Loucy (cell line): ENCODE measurements around the gene STPG1.

Experiments used
- H2AFZ ChIP-seq: fragments of 200-600 bp; sonication (generic); 2 replicates; pipeline ENCODE4 v1.6.0; 2016; ENCODE audit warnings: antibody characterized with exemption, mild to moderate bottlenecking, low read length, moderate library complexity
- H3F3A ChIP-seq: fragments of 200-600 bp; 2 replicates; pipeline ENCODE4 v1.6.0; 2016; ENCODE audit warnings: antibody characterized with exemption, low read depth, mild to moderate bottlenecking
- H3K27me3 ChIP-seq: fragments of 200-600 bp; sonication (generic); 2 replicates; pipeline ENCODE4 v1.6.1; 2014; ENCODE audit warnings: low read length, mild to moderate bottlenecking; ENCODE audit not compliant: insufficient read depth, poor library complexity, severe bottlenecking
- H3K36me3 ChIP-seq: fragments of 200-600 bp; sonication (generic); 2 replicates; pipeline ENCODE4 v1.6.1; 2016; ENCODE audit warnings: low read length; ENCODE audit not compliant: insufficient read depth
- H3K4me1 ChIP-seq: fragments of 200-600 bp; sonication (generic); 2 replicates; pipeline ENCODE4 v1.5.1; 2014; ENCODE audit warnings: low read length, mild to moderate bottlenecking; ENCODE audit not compliant: insufficient read depth, poor library complexity, severe bottlenecking
- H3K4me2 ChIP-seq: fragments of 200-600 bp; sonication (generic); 2 replicates; pipeline ENCODE4 v1.6.0; 2014; ENCODE audit warnings: antibody characterized with exemption, low read length, low read depth, mild to moderate bottlenecking; ENCODE audit not compliant: poor library complexity, severe bottlenecking
- H3K4me3 ChIP-seq: fragments of 200-600 bp; sonication (generic); 2 replicates; pipeline ENCODE4 v1.5.1; 2014; ENCODE audit warnings: low read length, mild to moderate bottlenecking, mixed read lengths; ENCODE audit not compliant: poor library complexity, severe bottlenecking
- H3K79me2 ChIP-seq: fragments of 200-600 bp; sonication (generic); 2 replicates; pipeline ENCODE4 v1.6.1; 2014; ENCODE audit warnings: low read length; ENCODE audit not compliant: insufficient read depth
- H3K9ac ChIP-seq: fragments of 200-600 bp; sonication (generic); 2 replicates; pipeline ENCODE4 v1.6.0; 2014; ENCODE audit warnings: mild to moderate bottlenecking, low read depth, low read length, moderate library complexity; ENCODE audit not compliant: poor library complexity, severe bottlenecking
- H3K9me2 ChIP-seq: fragments of 200-600 bp; sonication (generic); replicated peaks from 2 replicates; pipeline ENCODE4 v1.6.1; 2016; ENCODE audit warnings: low read depth, low read length, mixed read lengths
- H3K9me3 ChIP-seq: fragments of 200-600 bp; sonication (generic); 2 replicates; pipeline ENCODE4 v1.6.1; 2014; ENCODE audit warnings: mild to moderate bottlenecking, antibody characterized with exemption, low read length, low read depth; ENCODE audit not compliant: insufficient read depth
- H4K20me1 ChIP-seq: fragments of 200-600 bp; sonication (generic); 2 replicates; pipeline ENCODE4 v1.6.0; 2014; ENCODE audit warnings: antibody characterized with exemption, low read length, mild to moderate bottlenecking; ENCODE audit not compliant: insufficient read depth, poor library complexity, severe bottlenecking
- EZH2phosphoT487 ChIP-seq: fragments of 200-600 bp; IDR thresholded peaks from 2 replicates; pipeline ENCODE4 v1.6.1; 2018; ENCODE audit warnings: antibody characterized with exemption, mild to moderate bottlenecking, moderate library complexity, borderline replicate concordance
- TF ChIP-seq, protein P1 (sequence below): fragments of 200-600 bp; sonication (generic); conservative IDR thresholded peaks from 2 replicates; pipeline ENCODE4 v1.5.1; 2014; ENCODE audit warnings: mild to moderate bottlenecking, antibody characterized with exemption, low read length

The STPG1 gene

DNA sequence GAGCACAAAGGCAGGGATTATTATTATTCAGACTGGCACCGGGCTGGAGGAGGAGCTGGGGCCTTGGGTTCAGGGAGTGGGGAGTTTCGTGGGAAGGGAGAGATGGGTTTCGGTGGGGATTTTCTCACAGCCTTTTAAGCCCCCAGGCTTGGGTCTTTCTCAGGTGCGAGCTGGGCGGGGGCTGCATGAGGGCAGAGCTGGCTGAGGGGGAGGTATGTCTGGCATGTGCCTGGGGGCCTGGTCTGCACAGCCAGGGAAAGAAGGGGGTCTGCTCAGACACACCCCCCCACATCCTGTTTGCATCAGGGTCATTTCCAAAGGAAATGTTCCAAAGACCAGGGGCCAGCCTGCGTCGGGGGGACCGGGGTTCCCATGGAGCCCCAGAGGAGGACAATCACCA, 72.8 kb downstream of the STPG1 start:
- H4K20me1 ChIP-seq: no peaks in the 10 kb centered on the region
- no peak overlapping the region for H2AFZ ChIP-seq
- H3K4me3 ChIP-seq: no peak overlapping the region
- H3K9ac ChIP-seq: no peak overlapping the region
- H3K4me1 ChIP-seq: peaks cover 39% of the 10 kb centered on the region
- H3K36me3 ChIP-seq: no peaks in the 10 kb centered on the region
- H3K9me3 ChIP-seq: no peaks in the 10 kb centered on the region
- H3F3A ChIP-seq: no peaks in the 10 kb centered on the region
- H3K4me2 ChIP-seq: no peak overlapping the region
- H3K27me3 ChIP-seq: no peaks in the 10 kb centered on the region
- TF ChIP-seq, protein P1, sequence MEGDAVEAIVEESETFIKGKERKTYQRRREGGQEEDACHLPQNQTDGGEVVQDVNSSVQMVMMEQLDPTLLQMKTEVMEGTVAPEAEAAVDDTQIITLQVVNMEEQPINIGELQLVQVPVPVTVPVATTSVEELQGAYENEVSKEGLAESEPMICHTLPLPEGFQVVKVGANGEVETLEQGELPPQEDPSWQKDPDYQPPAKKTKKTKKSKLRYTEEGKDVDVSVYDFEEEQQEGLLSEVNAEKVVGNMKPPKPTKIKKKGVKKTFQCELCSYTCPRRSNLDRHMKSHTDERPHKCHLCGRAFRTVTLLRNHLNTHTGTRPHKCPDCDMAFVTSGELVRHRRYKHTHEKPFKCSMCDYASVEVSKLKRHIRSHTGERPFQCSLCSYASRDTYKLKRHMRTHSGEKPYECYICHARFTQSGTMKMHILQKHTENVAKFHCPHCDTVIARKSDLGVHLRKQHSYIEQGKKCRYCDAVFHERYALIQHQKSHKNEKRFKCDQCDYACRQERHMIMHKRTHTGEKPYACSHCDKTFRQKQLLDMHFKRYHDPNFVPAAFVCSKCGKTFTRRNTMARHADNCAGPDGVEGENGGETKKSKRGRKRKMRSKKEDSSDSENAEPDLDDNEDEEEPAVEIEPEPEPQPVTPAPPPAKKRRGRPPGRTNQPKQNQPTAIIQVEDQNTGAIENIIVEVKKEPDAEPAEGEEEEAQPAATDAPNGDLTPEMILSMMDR: no peak
- TF ChIP-seq EZH2phosphoT487: no peak
- no peaks in the 10 kb centered on the region for H3K9me2 ChIP-seq
- no peaks in the 10 kb centered on the region for H3K79me2 ChIP-seq

DNA sequence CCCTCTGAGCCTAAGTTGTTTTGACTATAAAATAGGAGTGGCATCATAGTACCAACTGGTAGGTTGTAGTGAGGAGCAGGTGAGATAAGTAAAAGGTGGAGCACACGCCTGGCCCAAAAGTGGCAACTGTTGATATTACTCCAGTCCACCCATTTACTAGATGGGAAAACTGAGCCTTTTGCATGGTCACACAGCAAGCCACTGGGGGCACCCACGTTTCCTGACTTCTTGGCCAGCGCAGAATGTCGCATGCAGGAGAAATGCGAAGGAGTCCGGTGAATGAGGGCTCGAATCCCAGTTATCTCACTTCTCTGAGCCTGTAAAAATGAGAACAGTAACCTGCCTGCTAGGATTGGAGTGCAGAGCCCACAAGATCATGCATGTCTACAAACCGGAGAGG, 73.6 kb downstream of the STPG1 start:
- no peaks in the 10 kb centered on the region for H3F3A ChIP-seq
- no peaks in the 10 kb centered on the region for H3K27me3 ChIP-seq
- no peaks in the 10 kb centered on the region for H3K36me3 ChIP-seq
- H3K4me3 ChIP-seq: no peak overlapping the region
- no peaks in the 10 kb centered on the region for H3K79me2 ChIP-seq
- H4K20me1 ChIP-seq: no peaks in the 10 kb centered on the region
- H3K9me2 ChIP-seq: no peaks in the 10 kb centered on the region
- peaks cover 36% of the 10 kb centered on the region for H3K4me1 ChIP-seq
- H3K9me3 ChIP-seq: no peaks in the 10 kb centered on the region
- no peak for TF ChIP-seq EZH2phosphoT487
- TF ChIP-seq, protein P1: no peak
- H3K9ac ChIP-seq: no peak overlapping the region
- no peak overlapping the region for H2AFZ ChIP-seq
- no peak overlapping the region for H3K4me2 ChIP-seq

DNA sequence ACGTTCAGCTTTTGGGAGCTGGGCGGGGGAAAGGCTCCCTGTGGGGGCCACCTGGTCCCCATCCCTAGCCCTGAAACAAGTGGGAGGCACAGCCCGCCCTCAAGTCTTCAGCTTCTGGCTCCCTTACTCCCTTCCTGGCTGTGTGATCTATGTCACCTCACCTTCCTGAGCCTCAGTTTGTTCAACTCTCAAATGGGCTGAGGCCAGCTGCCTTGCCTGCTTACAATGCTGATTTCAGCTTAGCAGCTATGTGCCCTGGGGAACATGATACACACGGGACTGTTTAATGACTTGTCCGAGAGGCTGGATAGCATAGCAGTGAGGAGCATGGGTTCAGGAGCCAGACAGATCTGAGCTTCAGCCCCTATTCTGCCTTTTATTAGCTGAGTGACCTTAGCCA, 75.1 kb downstream of the STPG1 start:
- Histone ChIP-seq H3K79me2 (no peaks in the 10 kb centered on the region), H3F3A (no peaks in the 10 kb centered on the region), H2AFZ (no peak overlapping the region), H3K4me2 (no peak overlapping the region), H3K9ac (no peak overlapping the region), H3K9me3 (no peaks in the 10 kb centered on the region), H3K27me3 (no peaks in the 10 kb centered on the region), H3K9me2 (no peaks in the 10 kb centered on the region), H3K4me3 (no peak overlapping the region), H3K36me3 (no peaks in the 10 kb centered on the region), H4K20me1 (no peaks in the 10 kb centered on the region), H3K4me1 (peaks cover 35% of the 10 kb centered on the region)
- TF ChIP-seq, protein P1: no peak
- no peak for TF ChIP-seq EZH2phosphoT487
